Measurements from ENCODE around the gene DOCK1. TPM values are rescaled to one million over a fixed set of nuclear protein-coding genes. Genes with fewer than 3 reads are reported as not detected.

Gene DOCK1
- total RNA-seq, 4 donors from 2014 or later, result 4.3 to 6.0 (median 4.8) TPM

DNA sequence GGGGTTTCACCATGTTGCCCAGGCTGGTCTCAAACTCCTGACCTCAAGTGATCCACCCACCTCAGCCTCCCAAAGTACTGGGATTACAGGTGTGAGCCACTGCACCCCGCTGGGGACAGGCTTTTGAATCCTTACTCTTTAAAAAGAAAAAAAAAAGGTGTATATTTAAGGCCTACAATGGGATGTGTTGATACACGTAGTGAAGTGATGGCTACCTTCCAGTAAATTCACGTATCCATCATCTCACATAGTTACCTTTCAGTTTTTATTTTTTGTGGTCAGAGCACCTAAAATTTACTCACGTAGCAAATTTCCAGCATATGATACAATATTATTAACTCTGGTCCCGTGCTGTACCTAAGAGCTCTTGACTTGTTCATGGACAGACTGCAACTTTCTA, 410.7 kb downstream of the DOCK1 start:
- Histone ChIP-seq H3K4me1 (peaks cover 0 to 3% of the 10 kb centered on the region in 2 donors), H3K27me3 (no peaks in the 10 kb centered on the region), H3K36me3 (no peaks in the 10 kb centered on the region), H3K4me3 (no peak overlapping the region), H3K27ac (no peak overlapping the region), H3K9me3 (no peaks in the 10 kb centered on the region)
- ATAC-seq (no peak), DNase-seq (no peak)
- intact Hi-C loops (cut with DNase I; ENCODE audit: low total_unique reads), result no loop called here
- TF ChIP-seq, protein P1, sequence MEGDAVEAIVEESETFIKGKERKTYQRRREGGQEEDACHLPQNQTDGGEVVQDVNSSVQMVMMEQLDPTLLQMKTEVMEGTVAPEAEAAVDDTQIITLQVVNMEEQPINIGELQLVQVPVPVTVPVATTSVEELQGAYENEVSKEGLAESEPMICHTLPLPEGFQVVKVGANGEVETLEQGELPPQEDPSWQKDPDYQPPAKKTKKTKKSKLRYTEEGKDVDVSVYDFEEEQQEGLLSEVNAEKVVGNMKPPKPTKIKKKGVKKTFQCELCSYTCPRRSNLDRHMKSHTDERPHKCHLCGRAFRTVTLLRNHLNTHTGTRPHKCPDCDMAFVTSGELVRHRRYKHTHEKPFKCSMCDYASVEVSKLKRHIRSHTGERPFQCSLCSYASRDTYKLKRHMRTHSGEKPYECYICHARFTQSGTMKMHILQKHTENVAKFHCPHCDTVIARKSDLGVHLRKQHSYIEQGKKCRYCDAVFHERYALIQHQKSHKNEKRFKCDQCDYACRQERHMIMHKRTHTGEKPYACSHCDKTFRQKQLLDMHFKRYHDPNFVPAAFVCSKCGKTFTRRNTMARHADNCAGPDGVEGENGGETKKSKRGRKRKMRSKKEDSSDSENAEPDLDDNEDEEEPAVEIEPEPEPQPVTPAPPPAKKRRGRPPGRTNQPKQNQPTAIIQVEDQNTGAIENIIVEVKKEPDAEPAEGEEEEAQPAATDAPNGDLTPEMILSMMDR (IDR thresholded peaks at IDR 0.05 in 4 of 5, conservative IDR thresholded peaks at IDR 0.05 in 1 of 5), result no peak
- TF ChIP-seq POLR2A (IDR thresholded peaks at IDR 0.05), result no peak
- in situ Hi-C loops (cut with MboI; ENCODE audit: low sequenced_read_pairs in 4 of 4), result no loop called here

DNA sequence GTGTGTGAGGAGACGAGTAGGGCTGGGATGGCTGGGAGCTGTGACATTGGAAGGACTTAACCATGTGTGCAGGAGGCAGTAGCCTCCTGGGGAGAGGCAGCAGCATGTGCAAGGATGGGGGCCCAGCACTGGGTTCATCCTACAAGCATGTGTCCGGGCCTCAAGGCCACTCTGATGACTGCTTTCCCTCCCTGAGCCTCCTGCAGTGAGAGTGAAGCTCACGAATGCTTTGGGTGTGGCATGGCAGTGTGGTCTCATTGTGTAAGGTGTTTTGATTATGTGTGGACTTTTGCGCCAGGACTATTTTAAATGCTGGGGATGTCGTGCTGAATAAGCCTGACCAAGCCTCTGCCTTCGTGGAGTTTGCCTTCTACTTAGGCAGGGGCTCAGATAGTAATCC, 413.2 kb downstream of the DOCK1 start:
- in situ Hi-C loops (cut with MboI; ENCODE audit: low sequenced_read_pairs in 4 of 4), result no loop called here
- intact Hi-C loops (cut with DNase I; ENCODE audit: low total_unique reads), result no loop called here

DNA sequence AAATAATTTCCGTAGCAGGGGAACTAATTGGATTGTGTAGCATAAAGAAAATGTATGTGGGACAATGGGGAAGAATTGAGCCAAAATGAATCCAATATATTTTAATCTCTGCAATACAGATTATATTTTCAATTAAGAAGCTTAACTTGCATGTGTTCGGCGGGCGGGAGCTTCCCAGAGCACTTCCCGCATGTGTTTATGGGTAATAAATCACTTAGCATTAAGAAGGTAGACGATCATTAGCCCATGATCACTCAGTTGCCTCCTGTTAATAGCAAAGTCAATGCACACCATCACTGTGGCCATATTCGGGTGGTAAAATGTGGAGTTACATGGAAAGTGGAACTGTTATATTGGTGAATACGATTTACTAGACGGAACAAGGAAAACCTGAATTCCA, 414.0 kb downstream of the DOCK1 start:
- ATAC-seq (no peak), DNase-seq (no peak)
- peaks cover 0 to 3% of the 10 kb centered on the region in 2 donors for H3K4me1 ChIP-seq
- no peaks in the 10 kb centered on the region for H3K27me3 ChIP-seq
- H3K27ac ChIP-seq, result no peak overlapping the region
- H3K9me3 ChIP-seq, result no peaks in the 10 kb centered on the region
- in situ Hi-C loops (cut with MboI; ENCODE audit: low sequenced_read_pairs in 4 of 4), result no loop called here
- intact Hi-C loops (cut with DNase I; ENCODE audit: low total_unique reads), result no loop called here
- no peaks in the 10 kb centered on the region for H3K36me3 ChIP-seq
- no peak overlapping the region for H3K4me3 ChIP-seq
- TF ChIP-seq, protein P1 (IDR thresholded peaks at IDR 0.05 in 4 of 5, conservative IDR thresholded peaks at IDR 0.05 in 1 of 5), result no peak
- TF ChIP-seq POLR2A (IDR thresholded peaks at IDR 0.05), result no peak

More for the DNA sequence above, 413.2 kb downstream of the DOCK1 start:
- no peak overlapping the region for H3K27ac ChIP-seq
- no peaks in the 10 kb centered on the region for H3K9me3 ChIP-seq
- no peaks in the 10 kb centered on the region for H3K36me3 ChIP-seq
- H3K4me3 ChIP-seq, result no peak overlapping the region
- TF ChIP-seq, protein P1 (IDR thresholded peaks at IDR 0.05 in 4 of 5, conservative IDR thresholded peaks at IDR 0.05 in 1 of 5), result no peak
- no peak for TF ChIP-seq POLR2A (IDR thresholded peaks at IDR 0.05)
- peaks cover 0 to 3% of the 10 kb centered on the region in 2 donors for H3K4me1 ChIP-seq
- no peaks in the 10 kb centered on the region for H3K27me3 ChIP-seq
- ATAC-seq (no peak), DNase-seq (no peak)

DNA sequence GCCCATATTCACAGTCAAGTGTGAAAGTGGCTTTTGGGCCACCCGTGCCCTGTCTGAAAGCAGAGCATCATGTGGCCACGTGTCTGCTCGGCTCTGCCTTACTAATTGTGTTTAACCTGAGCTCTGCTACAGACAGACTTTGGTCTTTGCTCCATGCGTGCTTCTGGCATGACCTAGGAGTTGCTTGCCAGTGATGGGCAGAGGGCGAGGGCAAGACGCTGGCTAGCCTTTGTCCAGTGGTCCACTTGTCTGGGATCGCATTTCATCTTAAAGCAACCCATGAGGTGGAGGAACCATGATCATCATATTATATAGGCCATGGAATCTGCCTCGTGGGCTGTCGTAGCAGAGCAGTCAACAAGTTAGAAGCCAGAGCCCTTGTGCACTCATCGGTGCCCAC, 414.5 kb downstream of the DOCK1 start:
- Histone ChIP-seq H3K4me1 (peaks cover 0 to 3% of the 10 kb centered on the region in 2 donors), H3K4me3 (no peak overlapping the region), H3K9me3 (no peaks in the 10 kb centered on the region), H3K27me3 (no peaks in the 10 kb centered on the region), H3K36me3 (no peaks in the 10 kb centered on the region), H3K27ac (no peak overlapping the region)
- ATAC-seq, result no peak
- in situ Hi-C loops (cut with MboI; ENCODE audit: low sequenced_read_pairs in 4 of 4), result no loop called here
- intact Hi-C loops (cut with DNase I; ENCODE audit: low total_unique reads), result no loop called here
- DNase-seq, result no peak
- TF ChIP-seq, protein P1 (IDR thresholded peaks at IDR 0.05 in 4 of 5, conservative IDR thresholded peaks at IDR 0.05 in 1 of 5), result no peak
- TF ChIP-seq POLR2A (IDR thresholded peaks at IDR 0.05), result no peak

DNA sequence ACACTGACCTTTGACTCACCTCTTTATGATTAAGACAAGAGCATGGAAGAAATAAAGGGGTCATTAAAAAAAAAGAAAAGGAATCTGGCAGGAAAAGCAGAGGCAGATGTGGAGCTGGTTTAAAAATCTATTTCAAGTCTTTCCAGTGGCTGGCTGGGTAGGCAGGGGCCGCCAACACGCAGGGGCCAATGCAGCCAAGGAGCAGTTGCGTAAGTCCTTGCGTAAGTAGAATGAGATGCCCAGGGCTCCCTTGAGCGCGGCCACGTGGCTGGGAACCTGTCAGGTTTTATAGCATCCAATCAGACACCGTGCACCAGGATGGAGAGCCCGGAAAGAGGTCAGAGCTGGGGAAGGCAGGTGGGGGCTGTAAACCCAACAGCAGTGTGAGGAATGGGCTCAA, 414.9 kb downstream of the DOCK1 start:
- intact Hi-C loops (cut with DNase I; ENCODE audit: low total_unique reads), result no loop called here
- ATAC-seq, result no peak
- in situ Hi-C loops (cut with MboI; ENCODE audit: low sequenced_read_pairs in 4 of 4), result no loop called here
- H3K27ac ChIP-seq, result no peak overlapping the region
- TF ChIP-seq, protein P1 (IDR thresholded peaks at IDR 0.05 in 4 of 5, conservative IDR thresholded peaks at IDR 0.05 in 1 of 5), result no peak
- no peak for TF ChIP-seq POLR2A (IDR thresholded peaks at IDR 0.05)
- H3K4me3 ChIP-seq, result no peak overlapping the region
- no peaks in the 10 kb centered on the region for H3K36me3 ChIP-seq
- no peaks in the 10 kb centered on the region for H3K27me3 ChIP-seq
- no peak for DNase-seq
- H3K4me1 ChIP-seq, result no peaks in the 10 kb centered on the region
- no peaks in the 10 kb centered on the region for H3K9me3 ChIP-seq

Data from gastrocnemius medialis (tissue), 4 donors.